HCT116 (cell line): ENCODE results near the gene SZT2.

ENCODE experiments used
- CEBPB ChIP-seq: IDR thresholded peaks from 2 replicates; pipeline ENCODE4 v1.6.1; 2012; ENCODE audit warnings: low read depth
- CTCF ChIP-seq, 3 experiments: fragments of 200-600 bp in 1 of 3; sonication (generic) in 1 of 3; IDR thresholded peaks in 2 of 3; conservative IDR thresholded peaks in 1 of 3; 2 replicates each; pipeline ENCODE4 v1.5.1; 2012 to 2017; ENCODE audit warnings: low read depth in 2 of 3, low read length in 2 of 3, antibody characterized with exemption in 1 of 3, borderline replicate concordance in 1 of 3, control low read depth in 1 of 3, mild to moderate bottlenecking in 1 of 3, mixed read lengths in 1 of 3, mixed run types in 1 of 3, moderate library complexity in 1 of 3; ENCODE audit not compliant: insufficient read depth in 1 of 3
- EZH2 ChIP-seq: fragments of 200-600 bp; sonication (generic); IDR thresholded peaks from 2 replicates; pipeline ENCODE4 v1.6.1; 2017; ENCODE audit warnings: antibody characterized with exemption, mixed run types
- MAX ChIP-seq: IDR thresholded peaks from 2 replicates; pipeline ENCODE4 v1.6.1; 2012
- POLR2A ChIP-seq: IDR thresholded peaks from 2 replicates; pipeline ENCODE4 v1.7.0; 2011; ENCODE audit warnings: borderline replicate concordance; ENCODE audit not compliant: insufficient read depth, insufficient read length; ENCODE audit errors: extremely low read depth
- POLR2AphosphoS5 ChIP-seq: IDR thresholded peaks from 2 replicates; pipeline ENCODE4 v1.6.1; 2011; ENCODE audit warnings: mild to moderate bottlenecking, low read depth, low read length, moderate library complexity

- TF ChIP-seq CTCF (IDR thresholded peaks at IDR 0.05 in 2 of 3, conservative IDR thresholded peaks at IDR 0.05 in 1 of 3; ENCODE audit: borderline replicate concordance in 1 of 3, insufficient read depth in 1 of 3, low read depth in 2 of 3, low read length in 2 of 3) (no peak), POLR2AphosphoS5 (no peak), POLR2A (no peak), CEBPB (no peak), MAX (no peak), EZH2 (no peak)
Measured at GRCh38 chr1:43440358-43440757, 50.7 kb downstream of the SZT2 start.
